CD4-positive, alpha-beta memory T cell (primary cell): ENCODE data around the gene GABRR3. TPM values are rescaled to one million over a fixed set of nuclear protein-coding genes. Genes with fewer than 3 reads are reported as not detected.

ENCODE experiments used
- CTCF ChIA-PET: fragments of 350-600 bp; sonication (Branson Sonifier 250); formaldehyde crosslinking; loops from one replicate; lab custom pipeline; 2021; ENCODE audit warnings: inconsistent platforms; ENCODE audit not compliant: partially characterized antibody; lab: Charles Lee
- POLR2A ChIA-PET: fragments of 350-600 bp; sonication (Branson Sonifier 250); formaldehyde crosslinking; loops from one replicate; lab custom pipeline; 2021; ENCODE audit not compliant: partially characterized antibody; lab: Charles Lee
- DNase-seq, 5 donors: peaks; one replicate each; pipeline versions ENCODE4 v3.0.0 to v3.0.0-alpha.2; 2020 to 2022; ENCODE audit warnings: mixed read lengths in 1 of 5
- H3K27ac ChIP-seq: one replicate; pipeline ENCODE4 v1.7.0; 2013; ENCODE audit warnings: low read depth, low read length
- H3K27me3 ChIP-seq: 2 replicates; pipeline ENCODE4 v1.7.0; 2013; ENCODE audit warnings: mild to moderate bottlenecking, low read length, moderate library complexity; ENCODE audit not compliant: insufficient read depth
- H3K36me3 ChIP-seq: 2 replicates; pipeline ENCODE4 v1.7.0; 2013; ENCODE audit warnings: mild to moderate bottlenecking, low read length, moderate library complexity; ENCODE audit not compliant: insufficient read depth
- H3K4me1 ChIP-seq: 2 replicates; pipeline ENCODE4 v1.7.0; 2013; ENCODE audit warnings: mild to moderate bottlenecking, low read length, moderate library complexity; ENCODE audit not compliant: insufficient read depth
- H3K4me3 ChIP-seq, 2 donors: one replicate each; pipeline ENCODE4 v1.7.0; 2013; ENCODE audit warnings: low read length in 2 of 2, mild to moderate bottlenecking in 1 of 2
- H3K9me3 ChIP-seq, 2 donors: one replicate each; pipeline ENCODE4 v1.7.0; 2013; ENCODE audit warnings: low read length in 2 of 2, control low read depth in 1 of 2; ENCODE audit not compliant: control insufficient read depth in 1 of 2
- H3K27ac Mint-ChIP-seq, 7 donors: one replicate each; pipeline ENCODE4 v1.8.0; 2020 to 2021; ENCODE audit warnings: mixed read lengths in 7 of 7, mild to moderate bottlenecking in 6 of 7, inconsistent platforms in 3 of 7, moderate library complexity in 3 of 7
- H3K27me3 Mint-ChIP-seq, 2 donors: one replicate each; pipeline ENCODE4 v1.8.0; 2020 to 2021; ENCODE audit warnings: mixed read lengths in 2 of 2
- H3K36me3 Mint-ChIP-seq, 2 donors: one replicate each; pipeline ENCODE4 v1.8.0; 2020 to 2021; ENCODE audit warnings: mixed read lengths in 2 of 2, inconsistent platforms in 1 of 2, mild to moderate bottlenecking in 1 of 2
- H3K4me1 Mint-ChIP-seq, 4 donors: one replicate each; pipeline ENCODE4 v1.8.0; 2020 to 2021; ENCODE audit warnings: mixed read lengths in 4 of 4, mild to moderate bottlenecking in 1 of 4
- H3K4me3 Mint-ChIP-seq, 8 donors: one replicate each; pipeline ENCODE4 v1.8.0; 2020 to 2021; ENCODE audit warnings: mixed read lengths in 8 of 8, mild to moderate bottlenecking in 7 of 8, moderate library complexity in 6 of 8, inconsistent platforms in 3 of 8
- H3K9me3 Mint-ChIP-seq, 8 donors: one replicate each; pipeline ENCODE4 v1.8.0; 2020 to 2021; ENCODE audit warnings: mixed read lengths in 8 of 8, mild to moderate bottlenecking in 5 of 8, inconsistent platforms in 3 of 8, moderate library complexity in 1 of 8
- intact Hi-C: fragments of 100-400 bp; cut with micrococcal nuclease; formaldehyde crosslinking; loops from one replicate; pipeline ENCODE4 v1.15.1; 2023
- polyA plus RNA-seq, 2 donors: library from polyadenylated mRNA; unstranded; fragments of 300-500 nt; fragmentation: Illumina TruSeq; gene quantifications; one replicate each; pipeline ENCODE4 v1.2.3, GENCODE V29; 2021
- total RNA-seq, 2 experiments: library from RNA; stranded (reverse); gene quantifications; one replicate each; pipeline ENCODE4 v1.2.3, GENCODE V29; 2021

Gene GABRR3
- total and polyA plus RNA-seq, 4 experiments from 2014 or later = 0.03 to 0.17 TPM; not detected in 2

GRCh38 chr3:98034036-98034435, 1.1 kb downstream of the GABRR3 start:
- Mint-ChIP-seq H3K27ac (peak overlapping the region in 1 of 7 donors; percentile 19), H3K9me3 (peaks cover 0 to 2% (median 0%) of the 10 kb centered on the region in 8 donors), H3K4me1 (peaks cover 6 to 10% (median 8%) of the 10 kb centered on the region in 4 donors), H3K36me3 (no peaks in the 10 kb centered on the region), H3K4me3 (no peak overlapping the region), H3K27me3 (peaks cover 3% of the 10 kb centered on the region in 2 donors)
- H3K27ac ChIP-seq = no peak overlapping the region
- H3K4me1 ChIP-seq = peaks cover 12% of the 10 kb centered on the region
- POLR2A ChIA-PET = no interaction called here
- intact Hi-C loops = no loop called here
- H3K9me3 ChIP-seq = no peaks in the 10 kb centered on the region
- H3K27me3 ChIP-seq = peaks cover 3% of the 10 kb centered on the region
- CTCF ChIA-PET = interaction anchor here (1.0 to 1.1 kb wide), 2 partner anchors 12 to 296 kb away, joined by 3 to 4 read pairs; no protein-coding TSS in a partner anchor
- no peaks in the 10 kb centered on the region for H3K36me3 ChIP-seq
- H3K4me3 ChIP-seq = no peak overlapping the region
- no peak for DNase-seq

DNA sequence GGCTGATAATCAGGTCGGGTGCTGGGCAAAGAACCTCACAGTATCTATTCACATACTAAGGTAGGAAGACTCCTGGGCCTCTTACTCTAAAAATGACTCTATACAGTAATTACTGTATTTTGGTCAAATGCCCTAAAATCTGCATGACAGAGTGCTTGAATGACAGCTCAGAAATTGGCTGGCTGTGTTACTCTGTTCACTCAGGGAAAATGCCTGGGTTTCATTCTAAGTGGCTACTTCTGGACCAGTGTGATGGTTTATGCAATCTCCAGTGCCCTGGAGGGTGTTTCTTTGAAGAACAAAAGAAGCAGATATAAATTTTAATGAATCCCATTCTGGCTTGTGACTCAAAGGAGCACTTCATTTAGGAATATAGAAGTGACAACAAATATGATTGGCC, 2.2 kb downstream of the GABRR3 start:
- no peak overlapping the region for H3K4me3 Mint-ChIP-seq
- H3K4me1 Mint-ChIP-seq = peaks cover 12 to 17% (median 15%) of the 10 kb centered on the region in 4 donors
- H3K9me3 Mint-ChIP-seq = peaks cover 0 to 2% (median 0%) of the 10 kb centered on the region in 8 donors
- Histone ChIP-seq H3K4me3 (no peak overlapping the region), H3K9me3 (no peaks in the 10 kb centered on the region), H3K4me1 (peaks cover 22% of the 10 kb centered on the region), H3K36me3 (no peaks in the 10 kb centered on the region), H3K27ac (no peak overlapping the region), H3K27me3 (peaks cover 3% of the 10 kb centered on the region)
- intact Hi-C loops = no loop called here
- no peaks in the 10 kb centered on the region for H3K36me3 Mint-ChIP-seq
- POLR2A ChIA-PET = no interaction called here
- H3K27me3 Mint-ChIP-seq = peaks cover 3% of the 10 kb centered on the region in 2 donors
- DNase-seq = no peak
- H3K27ac Mint-ChIP-seq = no peak overlapping the region
- CTCF ChIA-PET = interaction anchor here (1.0 to 1.1 kb wide), 2 partner anchors 11 to 297 kb away, joined by 3 to 4 read pairs; no protein-coding TSS in a partner anchor

DNA sequence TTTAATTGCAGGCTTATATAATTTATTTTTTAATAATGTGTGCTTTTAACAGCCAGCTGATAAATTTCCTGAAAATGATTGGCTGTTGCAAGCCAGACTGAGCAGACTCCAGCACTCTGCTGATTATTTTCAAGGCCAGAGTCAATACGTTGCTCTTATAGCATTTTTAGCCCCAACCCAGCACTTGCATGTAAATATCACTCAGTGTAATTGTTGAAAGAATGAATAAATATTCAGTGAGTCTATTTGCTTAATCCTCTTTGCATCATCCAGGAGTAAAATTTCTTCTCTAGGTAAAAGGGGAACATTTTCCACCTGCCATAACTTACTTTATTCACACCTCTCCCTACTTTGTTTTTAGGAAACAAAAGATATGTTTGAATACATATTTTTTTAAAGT, 2.9 kb downstream of the GABRR3 start:
- H3K27ac ChIP-seq = no peak overlapping the region
- CTCF ChIA-PET = no interaction called here
- H3K4me1 ChIP-seq = peaks cover 22% of the 10 kb centered on the region
- H3K9me3 ChIP-seq = no peaks in the 10 kb centered on the region
- intact Hi-C loops = no loop called here
- DNase-seq = no peak
- H3K4me3 Mint-ChIP-seq = no peak overlapping the region
- H3K36me3 Mint-ChIP-seq = no peaks in the 10 kb centered on the region
- H3K27ac Mint-ChIP-seq = no peak overlapping the region
- peaks cover 12 to 17% (median 15%) of the 10 kb centered on the region in 4 donors for H3K4me1 Mint-ChIP-seq
- no peaks in the 10 kb centered on the region for H3K9me3 Mint-ChIP-seq
- POLR2A ChIA-PET = no interaction called here
- peaks cover 3% of the 10 kb centered on the region for H3K27me3 ChIP-seq
- no peaks in the 10 kb centered on the region for H3K36me3 ChIP-seq
- peaks cover 3% of the 10 kb centered on the region in 2 donors for H3K27me3 Mint-ChIP-seq
- no peak overlapping the region for H3K4me3 ChIP-seq

DNA sequence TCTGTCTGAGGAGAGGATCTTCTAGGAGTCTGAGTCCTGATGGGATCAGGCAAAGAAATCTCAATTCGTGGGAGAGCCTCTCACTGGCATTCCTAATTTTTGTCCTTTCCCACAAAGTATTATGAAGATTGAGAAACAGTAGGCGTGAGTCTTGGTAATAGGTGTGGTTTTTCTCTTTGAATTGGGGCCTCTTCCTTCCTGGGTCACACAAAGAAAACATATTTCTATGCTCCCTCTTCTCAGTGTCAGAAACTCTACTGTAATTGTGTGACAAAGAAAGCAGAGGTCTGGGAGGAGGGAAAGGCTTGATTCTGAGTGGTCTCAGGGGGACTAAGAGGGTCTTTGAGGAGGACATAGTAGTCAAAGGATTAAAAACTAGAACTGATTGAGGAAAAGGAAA, 6.0 kb downstream of the GABRR3 start:
- DNase-seq = peak in 3 of 5 donors; percentile 14 to 17 (median 14)
- Mint-ChIP-seq H3K9me3 (no peaks in the 10 kb centered on the region), H3K4me3 (peak overlapping the region; percentile 66 to 90 (median 82)), H3K27me3 (no peaks in the 10 kb centered on the region), H3K4me1 (peaks cover 12 to 17% (median 15%) of the 10 kb centered on the region in 4 donors), H3K36me3 (no peaks in the 10 kb centered on the region), H3K27ac (peak overlapping the region; percentile 72 to 96 (median 94))
- Histone ChIP-seq H3K36me3 (no peaks in the 10 kb centered on the region), H3K9me3 (no peaks in the 10 kb centered on the region), H3K4me1 (peaks cover 22% of the 10 kb centered on the region), H3K27me3 (no peaks in the 10 kb centered on the region), H3K4me3 (peak overlapping the region in 1 of 2 donors; percentile 19), H3K27ac (peak overlapping the region; percentile 33)
- POLR2A ChIA-PET = no interaction called here
- CTCF ChIA-PET = no interaction called here
- intact Hi-C loops = no loop called here

- H3K9me3 ChIP-seq = no peaks in the 10 kb centered on the region
- H3K4me1 ChIP-seq = peaks cover 22% of the 10 kb centered on the region
- Mint-ChIP-seq H3K9me3 (no peaks in the 10 kb centered on the region), H3K36me3 (no peaks in the 10 kb centered on the region), H3K27ac (no peak overlapping the region), H3K4me1 (peaks cover 16 to 22% (median 17%) of the 10 kb centered on the region in 4 donors), H3K27me3 (no peaks in the 10 kb centered on the region), H3K4me3 (no peak overlapping the region)
- H3K27ac ChIP-seq = no peak overlapping the region
- H3K36me3 ChIP-seq = no peaks in the 10 kb centered on the region
- no peak overlapping the region for H3K4me3 ChIP-seq
- intact Hi-C loops = no loop called here
- ChIA-PET CTCF (interaction anchor here (1.0 to 8.1 kb wide), 7 partner anchors 8 to 239 kb away, joined by 3 to 174 read pairs (median 5); no protein-coding TSS in a partner anchor), POLR2A (interaction anchor here (0.7 to 1.5 kb wide), 2 partner anchors 54 to 206 kb away, joined by 3 read pairs; partner anchors contain the start of gene CRYBG3)
- no peaks in the 10 kb centered on the region for H3K27me3 ChIP-seq
- no peak for DNase-seq
Measured at GRCh38 chr3:98027085-98027446, 8.0 kb downstream of the GABRR3 start.

- POLR2A ChIA-PET = interaction anchor here (1.5 kb wide), 1 partner anchor 53 kb away, joined by 3 read pairs; no protein-coding TSS in a partner anchor
- H3K27ac ChIP-seq = no peak overlapping the region
- no peak overlapping the region for H3K27ac Mint-ChIP-seq
Measured at GRCh38 chr3:98026425-98027084, 8.6 kb downstream of the GABRR3 start.

GRCh38 chr3:98025392-98025945, 9.6 kb downstream of the GABRR3 start:
- intact Hi-C loops = no loop called here
- Histone ChIP-seq H3K27ac (no peak overlapping the region), H3K9me3 (no peaks in the 10 kb centered on the region), H3K4me1 (peaks cover 22% of the 10 kb centered on the region), H3K27me3 (no peaks in the 10 kb centered on the region), H3K36me3 (no peaks in the 10 kb centered on the region), H3K4me3 (no peak overlapping the region)
- H3K27ac Mint-ChIP-seq = no peak overlapping the region
- no peaks in the 10 kb centered on the region for H3K36me3 Mint-ChIP-seq
- H3K9me3 Mint-ChIP-seq = no peaks in the 10 kb centered on the region
- POLR2A ChIA-PET = no interaction called here
- DNase-seq = no peak
- no peak overlapping the region for H3K4me3 Mint-ChIP-seq
- CTCF ChIA-PET = interaction anchor here (0.7 to 8.1 kb wide), 6 partner anchors 11 to 260 kb away, joined by 3 to 174 read pairs (median 5); no protein-coding TSS in a partner anchor
- peaks cover 16 to 22% (median 17%) of the 10 kb centered on the region in 4 donors for H3K4me1 Mint-ChIP-seq
- H3K27me3 Mint-ChIP-seq = no peaks in the 10 kb centered on the region

More at GRCh38 chr3:98026425-98027084, 8.6 kb downstream of the GABRR3 start:
- CTCF ChIA-PET = interaction anchor here (0.6 to 8.1 kb wide), 8 partner anchors 8 to 239 kb away, joined by 3 to 174 read pairs (median 4); no protein-coding TSS in a partner anchor
- Histone ChIP-seq H3K4me1 (peaks cover 22% of the 10 kb centered on the region), H3K4me3 (no peak overlapping the region), H3K27me3 (no peaks in the 10 kb centered on the region), H3K9me3 (no peaks in the 10 kb centered on the region), H3K36me3 (no peaks in the 10 kb centered on the region)
- intact Hi-C loops = no loop called here
- Mint-ChIP-seq H3K4me1 (peaks cover 16 to 22% (median 17%) of the 10 kb centered on the region in 4 donors), H3K9me3 (no peaks in the 10 kb centered on the region), H3K36me3 (no peaks in the 10 kb centered on the region), H3K4me3 (no peak overlapping the region), H3K27me3 (no peaks in the 10 kb centered on the region)
- DNase-seq = no peak
